Stomach (tissue), 4 donors: Measurements from ENCODE around the gene ITSN2.

Experiments
- EP300 ChIP-seq: sonication (generic); formaldehyde crosslinking; IDR thresholded peaks from one replicate; pipeline ENCODE4 v1.6.1; 2017; ENCODE audit warnings: antibody characterized with exemption
- POLR2A ChIP-seq, 4 donors: fragments of 450-650 bp; IDR thresholded peaks; one replicate each; pipeline ENCODE4 v1.6.1; 2016; ENCODE audit warnings: antibody characterized with exemption in 4 of 4, control low read depth in 2 of 4, mild to moderate bottlenecking in 1 of 4, moderate library complexity in 1 of 4
- TF ChIP-seq, protein P1 (sequence below), 7 experiments: fragments of 450-650 bp in 4 of 7; fragments of 200-600 bp in 3 of 7; sonication (generic) in 3 of 7; IDR thresholded peaks; one replicate each; pipeline ENCODE4 v1.5.1; 2016 to 2019; ENCODE audit warnings: antibody characterized with exemption in 7 of 7, control low read depth in 2 of 7, mild to moderate bottlenecking in 1 of 7

GRCh38 chr2:24365826-24366225, 5.5 kb upstream of the ITSN2 start:
- TF ChIP-seq, protein P1, sequence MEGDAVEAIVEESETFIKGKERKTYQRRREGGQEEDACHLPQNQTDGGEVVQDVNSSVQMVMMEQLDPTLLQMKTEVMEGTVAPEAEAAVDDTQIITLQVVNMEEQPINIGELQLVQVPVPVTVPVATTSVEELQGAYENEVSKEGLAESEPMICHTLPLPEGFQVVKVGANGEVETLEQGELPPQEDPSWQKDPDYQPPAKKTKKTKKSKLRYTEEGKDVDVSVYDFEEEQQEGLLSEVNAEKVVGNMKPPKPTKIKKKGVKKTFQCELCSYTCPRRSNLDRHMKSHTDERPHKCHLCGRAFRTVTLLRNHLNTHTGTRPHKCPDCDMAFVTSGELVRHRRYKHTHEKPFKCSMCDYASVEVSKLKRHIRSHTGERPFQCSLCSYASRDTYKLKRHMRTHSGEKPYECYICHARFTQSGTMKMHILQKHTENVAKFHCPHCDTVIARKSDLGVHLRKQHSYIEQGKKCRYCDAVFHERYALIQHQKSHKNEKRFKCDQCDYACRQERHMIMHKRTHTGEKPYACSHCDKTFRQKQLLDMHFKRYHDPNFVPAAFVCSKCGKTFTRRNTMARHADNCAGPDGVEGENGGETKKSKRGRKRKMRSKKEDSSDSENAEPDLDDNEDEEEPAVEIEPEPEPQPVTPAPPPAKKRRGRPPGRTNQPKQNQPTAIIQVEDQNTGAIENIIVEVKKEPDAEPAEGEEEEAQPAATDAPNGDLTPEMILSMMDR (IDR thresholded peaks at IDR 0.05), result no peak
- TF ChIP-seq POLR2A (IDR thresholded peaks at IDR 0.05) (no peak), EP300 (no peak)
